CD14-positive monocyte (primary cell): ENCODE results near the gene CDC14B. TPM values are rescaled to one million over a fixed set of nuclear protein-coding genes. Genes with fewer than 3 reads are reported as not detected.

ENCODE experiments used
- DNase-seq, 3 donors: peaks; one replicate each; pipeline ENCODE4 v3.0.0-alpha.2; 2011 to 2022
- H2AFZ ChIP-seq: 2 replicates; pipeline ENCODE4 v1.6.0; 2012; ENCODE audit warnings: mild to moderate bottlenecking, low read depth, low read length, inconsistent platforms; ENCODE audit not compliant: insufficient read depth, poor library complexity, severe bottlenecking
- H3K27ac ChIP-seq, 2 donors: 1 replicate in 1 of 2; 2 replicates in 1 of 2; pipeline ENCODE4 v1.5.1; 2012 to 2013; ENCODE audit warnings: low read length in 2 of 2, control low read depth in 1 of 2, inconsistent platforms in 1 of 2, low read depth in 1 of 2, mild to moderate bottlenecking in 1 of 2
- H3K27me3 ChIP-seq, 2 donors: one replicate each; pipeline versions ENCODE4 v1.6.0 to v1.6.1; 2011 to 2013; ENCODE audit warnings: low read length in 2 of 2; ENCODE audit not compliant: control insufficient read depth in 2 of 2, insufficient read depth in 2 of 2
- H3K36me3 ChIP-seq, 2 donors: replicated peaks in 1 of 2; 1 replicate in 1 of 2; 2 replicates in 1 of 2; pipeline versions ENCODE4 v1.5.1 to v1.6.1; 2012 to 2013; ENCODE audit warnings: low read length in 2 of 2, control low read depth in 1 of 2, inconsistent platforms in 1 of 2, mild to moderate bottlenecking in 1 of 2; ENCODE audit not compliant: insufficient read depth in 2 of 2, control insufficient read depth in 1 of 2
- H3K4me1 ChIP-seq, 2 donors: 1 replicate in 1 of 2; 2 replicates in 1 of 2; pipeline versions ENCODE4 v1.5.1 to v1.6.1; 2012 to 2013; ENCODE audit warnings: low read length in 2 of 2, control low read depth in 1 of 2, inconsistent platforms in 1 of 2, mild to moderate bottlenecking in 1 of 2, moderate library complexity in 1 of 2; ENCODE audit not compliant: insufficient read depth in 2 of 2, control insufficient read depth in 1 of 2
- H3K4me2 ChIP-seq: replicated peaks from 2 replicates; pipeline ENCODE3; 2012; ENCODE audit warnings: low read length, moderate library complexity, mild to moderate bottlenecking; ENCODE audit not compliant: poor library complexity, severe bottlenecking; ENCODE audit errors: extremely low read depth
- H3K4me3 ChIP-seq, 3 experiments: fragments of 200-600 bp in 1 of 3; sonication (generic) in 1 of 3; replicated peaks in 1 of 3; 1 replicate in 2 of 3; 2 replicates in 1 of 3; pipeline ENCODE4 v1.5.1; 2011 to 2013; ENCODE audit warnings: low read length in 3 of 3, mild to moderate bottlenecking in 3 of 3, control low read depth in 2 of 3, low read depth in 2 of 3, inconsistent platforms in 1 of 3, moderate library complexity in 1 of 3
- H3K79me2 ChIP-seq: 2 replicates; pipeline ENCODE4 v1.6.0; 2012; ENCODE audit warnings: mild to moderate bottlenecking, control low read depth, inconsistent platforms, low read length, moderate library complexity; ENCODE audit not compliant: insufficient read depth
- H3K9ac ChIP-seq: 2 replicates; pipeline ENCODE4 v1.6.0; 2017; ENCODE audit warnings: low read length, mild to moderate bottlenecking; ENCODE audit not compliant: insufficient read depth, poor library complexity, severe bottlenecking
- H3K9me3 ChIP-seq, 2 donors: replicated peaks in 1 of 2; 1 replicate in 1 of 2; 2 replicates in 1 of 2; pipeline versions ENCODE4 v1.5.1 to v1.6.1; 2012 to 2013; ENCODE audit warnings: low read length in 2 of 2, control low read depth in 1 of 2; ENCODE audit not compliant: control insufficient read depth in 1 of 2, insufficient read depth in 1 of 2
- H4K20me1 ChIP-seq: 2 replicates; pipeline ENCODE4 v1.6.0; 2012; ENCODE audit warnings: mild to moderate bottlenecking, low read length, control low read depth, moderate library complexity; ENCODE audit not compliant: insufficient read depth
- H3K27ac Mint-ChIP-seq, 7 donors: one replicate each; pipeline ENCODE4 v1.8.0; 2020; ENCODE audit warnings: mild to moderate bottlenecking in 7 of 7, mixed read lengths in 7 of 7, moderate library complexity in 6 of 7, inconsistent platforms in 2 of 7
- H3K27me3 Mint-ChIP-seq, 3 donors: one replicate each; pipeline ENCODE4 v1.8.0; 2021 to 2022; ENCODE audit warnings: low read depth in 3 of 3, mild to moderate bottlenecking in 3 of 3, mixed read lengths in 3 of 3, moderate library complexity in 3 of 3, inconsistent platforms in 1 of 3
- H3K36me3 Mint-ChIP-seq, 2 donors: one replicate each; pipeline ENCODE4 v1.8.0; 2020; ENCODE audit warnings: mixed read lengths in 2 of 2, inconsistent platforms in 1 of 2, mild to moderate bottlenecking in 1 of 2
- H3K4me1 Mint-ChIP-seq: one replicate; pipeline ENCODE4 v1.8.0; 2020; ENCODE audit warnings: mild to moderate bottlenecking, mixed read lengths
- H3K4me3 Mint-ChIP-seq, 2 donors: one replicate each; pipeline ENCODE4 v1.8.0; 2020; ENCODE audit warnings: mild to moderate bottlenecking in 2 of 2, mixed read lengths in 2 of 2, moderate library complexity in 1 of 2
- H3K9me3 Mint-ChIP-seq, 7 donors: one replicate each; pipeline ENCODE4 v1.8.0; 2020 to 2022; ENCODE audit warnings: mixed read lengths in 7 of 7, mild to moderate bottlenecking in 6 of 7, moderate library complexity in 6 of 7, inconsistent platforms in 2 of 7
- WGBS: methylation state at CpG from one replicate; pipeline ENCODE4 v1.1.5; 2013; ENCODE audit warnings: missing lambda C conversion rate; ENCODE audit not compliant: insufficient coverage; 5-methylcytosine and 5-hydroxymethylcytosine counted together
- intact Hi-C, 2 donors: fragments of 100-400 bp; cut with micrococcal nuclease; formaldehyde crosslinking; loops; one replicate each; pipeline versions ENCODE4 v1.15.0 to v1.15.1; 2023
- polyA plus RNA-seq, 3 donors: library from polyadenylated mRNA; depleted of rRNA in 1 of 3; unstranded in 2 of 3; stranded (reverse) in 1 of 3; fragments of 300-500 nt in 2 of 3; fragments of >200 nt in 1 of 3; fragmentation: Illumina TruSeq in 2 of 3; gene quantifications; 1 replicate in 2 of 3; 2 replicates in 1 of 3; pipeline ENCODE4 v1.2.3, GENCODE V29; 2012 to 2021
- TF ChIP-seq, protein P1 (sequence below): fragments of 200-600 bp; IDR thresholded peaks from one replicate; pipeline ENCODE4 v1.8.0; 2022; ENCODE audit warnings: antibody characterized with exemption, mild to moderate bottlenecking

CDC14B gene
- polyA plus RNA-seq, 3 donors: 0.03 to 0.47 (median 0.44) TPM

DNA sequence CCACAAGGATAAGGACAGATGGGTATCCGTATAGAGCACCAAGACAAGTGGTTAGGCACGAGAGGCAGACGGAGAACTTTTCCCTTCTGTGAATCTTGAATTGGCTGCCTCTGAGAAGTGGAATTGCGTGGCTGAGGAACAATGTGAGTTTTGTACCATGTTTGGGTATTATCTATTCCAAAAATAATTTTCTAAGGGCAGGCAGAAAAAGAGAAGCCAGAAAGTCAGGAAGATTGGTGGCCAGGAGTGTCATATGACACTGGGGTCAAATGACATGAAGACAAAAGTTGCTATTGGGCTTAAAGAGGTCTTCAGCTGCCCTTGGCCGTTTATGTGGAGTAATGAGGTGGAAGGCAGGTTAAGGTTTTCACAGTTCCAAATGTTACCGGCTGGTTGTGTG is 155.2 kb downstream of the CDC14B start:
- H3K36me3 Mint-ChIP-seq: no peaks in the 10 kb centered on the region
- intact Hi-C loops: no loop called here

DNA sequence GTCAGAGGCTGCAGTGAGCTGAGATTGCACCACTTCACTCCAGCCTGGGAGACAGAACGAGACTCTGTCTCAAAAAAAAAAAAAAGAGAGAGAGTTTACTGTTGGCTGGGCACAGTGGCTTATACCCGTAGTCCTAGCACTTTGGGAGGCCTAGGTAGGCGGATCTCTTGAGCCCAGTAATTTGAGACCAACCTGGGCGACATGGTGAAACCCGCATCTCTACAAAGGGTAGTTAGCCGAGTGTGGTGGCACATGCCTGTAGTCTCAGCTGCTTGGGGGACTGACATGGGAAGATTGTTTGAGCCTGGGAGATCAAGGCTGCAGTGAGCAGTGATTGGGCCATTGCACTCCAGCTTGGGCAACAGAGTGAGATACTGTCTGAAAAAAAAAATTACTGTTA is 157.1 kb downstream of the CDC14B start:
- no peaks in the 10 kb centered on the region for H3K36me3 Mint-ChIP-seq
- no peak overlapping the region for H3K4me3 Mint-ChIP-seq
- H3K36me3 ChIP-seq: no peaks in the 10 kb centered on the region
- H2AFZ ChIP-seq: no peak overlapping the region
- peak overlapping the region in 1 of 7 donors; percentile 68 for H3K27ac Mint-ChIP-seq
- H3K9me3 Mint-ChIP-seq: no peaks in the 10 kb centered on the region
- H4K20me1 ChIP-seq: no peaks in the 10 kb centered on the region
- H3K4me1 Mint-ChIP-seq: no peaks in the 10 kb centered on the region
- WGBS: 98% methylated on average over 5 of the region's 6 CpGs
- H3K9ac ChIP-seq: no peak overlapping the region
- no peaks in the 10 kb centered on the region for H3K79me2 ChIP-seq
- TF ChIP-seq, protein P1, sequence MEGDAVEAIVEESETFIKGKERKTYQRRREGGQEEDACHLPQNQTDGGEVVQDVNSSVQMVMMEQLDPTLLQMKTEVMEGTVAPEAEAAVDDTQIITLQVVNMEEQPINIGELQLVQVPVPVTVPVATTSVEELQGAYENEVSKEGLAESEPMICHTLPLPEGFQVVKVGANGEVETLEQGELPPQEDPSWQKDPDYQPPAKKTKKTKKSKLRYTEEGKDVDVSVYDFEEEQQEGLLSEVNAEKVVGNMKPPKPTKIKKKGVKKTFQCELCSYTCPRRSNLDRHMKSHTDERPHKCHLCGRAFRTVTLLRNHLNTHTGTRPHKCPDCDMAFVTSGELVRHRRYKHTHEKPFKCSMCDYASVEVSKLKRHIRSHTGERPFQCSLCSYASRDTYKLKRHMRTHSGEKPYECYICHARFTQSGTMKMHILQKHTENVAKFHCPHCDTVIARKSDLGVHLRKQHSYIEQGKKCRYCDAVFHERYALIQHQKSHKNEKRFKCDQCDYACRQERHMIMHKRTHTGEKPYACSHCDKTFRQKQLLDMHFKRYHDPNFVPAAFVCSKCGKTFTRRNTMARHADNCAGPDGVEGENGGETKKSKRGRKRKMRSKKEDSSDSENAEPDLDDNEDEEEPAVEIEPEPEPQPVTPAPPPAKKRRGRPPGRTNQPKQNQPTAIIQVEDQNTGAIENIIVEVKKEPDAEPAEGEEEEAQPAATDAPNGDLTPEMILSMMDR: no peak
- H3K27ac ChIP-seq: no peak overlapping the region
- H3K27me3 Mint-ChIP-seq: peaks cover 0 to 7% (median 3%) of the 10 kb centered on the region in 3 donors
- no peaks in the 10 kb centered on the region for H3K9me3 ChIP-seq
- DNase-seq: no peak
- H3K4me3 ChIP-seq: no peak overlapping the region
- no peak overlapping the region for H3K4me2 ChIP-seq
- intact Hi-C loops: no loop called here
- no peaks in the 10 kb centered on the region for H3K4me1 ChIP-seq
- H3K27me3 ChIP-seq: no peaks in the 10 kb centered on the region

More for the DNA sequence above, 155.2 kb downstream of the CDC14B start:
- peaks cover 0 to 7% (median 3%) of the 10 kb centered on the region in 3 donors for H3K27me3 Mint-ChIP-seq
- H3K4me3 Mint-ChIP-seq: no peak overlapping the region
- H3K4me1 Mint-ChIP-seq: no peaks in the 10 kb centered on the region
- H3K9ac ChIP-seq: no peak overlapping the region
- no peak overlapping the region for H3K27ac ChIP-seq
- H3K27me3 ChIP-seq: no peaks in the 10 kb centered on the region
- no peaks in the 10 kb centered on the region for H3K79me2 ChIP-seq
- no peaks in the 10 kb centered on the region for H3K9me3 ChIP-seq
- no peaks in the 10 kb centered on the region for H3K36me3 ChIP-seq
- no peak overlapping the region for H3K4me3 ChIP-seq
- H2AFZ ChIP-seq: no peak overlapping the region
- WGBS: 100% methylated on average over 1 of the region's 6 CpGs
- no peak overlapping the region for H3K4me2 ChIP-seq
- no peaks in the 10 kb centered on the region for H4K20me1 ChIP-seq
- no peaks in the 10 kb centered on the region for H3K4me1 ChIP-seq
- no peaks in the 10 kb centered on the region for H3K9me3 Mint-ChIP-seq
- TF ChIP-seq, protein P1: no peak
- H3K27ac Mint-ChIP-seq: no peak overlapping the region
- DNase-seq: no peak
